Measurements from ENCODE around the gene ZFHX3. TPM values are rescaled to one million over a fixed set of nuclear protein-coding genes. Genes with fewer than 3 reads are reported as not detected.

Gene ZFHX3
- total and polyA plus RNA-seq, 2 donors (not counting 3 experiments of a cell fraction or from before 2014, with no cell fraction given): 3.7 to 18.8 TPM

GRCh38 chr16:72800524-72801161, 247.3 kb downstream of the ZFHX3 start:
- Histone ChIP-seq H3K9ac (replicated peaks; ENCODE audit: extremely low read depth, insufficient read depth, low read length) (no peak overlapping the region), H3K9me1 (replicated peaks; ENCODE audit: control insufficient read depth, extremely low read depth, insufficient read depth, low read length) (no peaks in the 10 kb centered on the region), H3K4me3 (replicated peaks in 1 of 3; ENCODE audit: insufficient read depth in 1 of 3, low read depth in 1 of 3, low read length in 3 of 3) (no peak overlapping the region), H3K9me3 (replicated peaks; ENCODE audit: control insufficient read depth, insufficient read depth, low read length) (no peaks in the 10 kb centered on the region), H3K27ac (ENCODE audit: insufficient read depth, low read depth, low read length) (no peak overlapping the region), H3K4me1 (ENCODE audit: control insufficient read depth, extremely low read depth, insufficient read depth, low read length) (no peaks in the 10 kb centered on the region), H3K27me3 (ENCODE audit: control insufficient read depth in 2 of 2, insufficient read depth in 2 of 2, low read length in 2 of 2) (no peaks in the 10 kb centered on the region), H3K79me2 (ENCODE audit: control insufficient read depth, insufficient read depth, low read length) (no peaks in the 10 kb centered on the region), H3K36me3 (ENCODE audit: control insufficient read depth in 2 of 2, extremely low read depth in 1 of 2, insufficient read depth in 2 of 2, low read length in 2 of 2) (peaks cover 3 to 18% of the 10 kb centered on the region in 2 experiments), H3K4me2 (ENCODE audit: insufficient read depth, low read length) (no peak overlapping the region), H4K20me1 (replicated peaks; ENCODE audit: control insufficient read depth, extremely low read depth, insufficient read depth, low read length) (no peaks in the 10 kb centered on the region), H2AFZ (ENCODE audit: low read depth, low read length) (no peak overlapping the region)
- ChIA-PET POLR2A (no interaction called here), CTCF (interaction anchor here (0.8 to 1.4 kb wide), 3 partner anchors 13 to 32 kb away, joined by 3 to 5 read pairs (median 3); no protein-coding TSS in a partner anchor)
- no peak for FAIRE-seq
- no peak for DNase-seq (ENCODE audit: low read depth, low spot score)
- dilution Hi-C loops (cut with MboI; ENCODE audit: extremely low pct_ligation_motif_present, low sequenced_read_pairs): no loop called here
- TF ChIP-seq JUN (IDR thresholded peaks at IDR 0.05; ENCODE audit: borderline replicate concordance, insufficient read depth, insufficient read length, low read depth) (no peak), MYC (IDR thresholded peaks at IDR 0.05; ENCODE audit: low read depth, low read length) (no peak), GATA2 (IDR thresholded peaks at IDR 0.05; ENCODE audit: insufficient read depth, insufficient read length, low read depth, low read length) (no peak), POLR2AphosphoS5 (IDR thresholded peaks at IDR 0.05; ENCODE audit: insufficient read depth, low read depth, low read length) (no peak), FOS (IDR thresholded peaks at IDR 0.05; ENCODE audit: borderline replicate concordance, insufficient read depth, low read length) (no peak), EZH2 (IDR thresholded peaks at IDR 0.05; ENCODE audit: borderline replicate concordance, low read depth, low read length, severe bottlenecking) (no peak), POLR2A (IDR thresholded peaks at IDR 0.05; ENCODE audit: low read depth, low read length) (no peak)
- TF ChIP-seq, protein P1, sequence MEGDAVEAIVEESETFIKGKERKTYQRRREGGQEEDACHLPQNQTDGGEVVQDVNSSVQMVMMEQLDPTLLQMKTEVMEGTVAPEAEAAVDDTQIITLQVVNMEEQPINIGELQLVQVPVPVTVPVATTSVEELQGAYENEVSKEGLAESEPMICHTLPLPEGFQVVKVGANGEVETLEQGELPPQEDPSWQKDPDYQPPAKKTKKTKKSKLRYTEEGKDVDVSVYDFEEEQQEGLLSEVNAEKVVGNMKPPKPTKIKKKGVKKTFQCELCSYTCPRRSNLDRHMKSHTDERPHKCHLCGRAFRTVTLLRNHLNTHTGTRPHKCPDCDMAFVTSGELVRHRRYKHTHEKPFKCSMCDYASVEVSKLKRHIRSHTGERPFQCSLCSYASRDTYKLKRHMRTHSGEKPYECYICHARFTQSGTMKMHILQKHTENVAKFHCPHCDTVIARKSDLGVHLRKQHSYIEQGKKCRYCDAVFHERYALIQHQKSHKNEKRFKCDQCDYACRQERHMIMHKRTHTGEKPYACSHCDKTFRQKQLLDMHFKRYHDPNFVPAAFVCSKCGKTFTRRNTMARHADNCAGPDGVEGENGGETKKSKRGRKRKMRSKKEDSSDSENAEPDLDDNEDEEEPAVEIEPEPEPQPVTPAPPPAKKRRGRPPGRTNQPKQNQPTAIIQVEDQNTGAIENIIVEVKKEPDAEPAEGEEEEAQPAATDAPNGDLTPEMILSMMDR (IDR thresholded peaks at IDR 0.05; ENCODE audit: extremely low read depth in 1 of 2, insufficient read depth in 1 of 2, low read depth in 1 of 2, low read length in 2 of 2): no peak
- TF ChIP-seq, protein P2, sequence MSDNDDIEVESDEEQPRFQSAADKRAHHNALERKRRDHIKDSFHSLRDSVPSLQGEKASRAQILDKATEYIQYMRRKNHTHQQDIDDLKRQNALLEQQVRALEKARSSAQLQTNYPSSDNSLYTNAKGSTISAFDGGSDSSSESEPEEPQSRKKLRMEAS (IDR thresholded peaks at IDR 0.05; ENCODE audit: insufficient read depth, insufficient read length): no peak
- intact Hi-C loops (cut with micrococcal nuclease): no loop called here
- no TSS peak for BruUV-seq (replicated peaks)

Data from endothelial cell of umbilical vein (primary cell).